HG02938 (cell line): ENCODE data around the gene SCP2.

ENCODE experiments used
- ATAC-seq: cut with Tn5 transposase; IDR thresholded peaks from one replicate; pipeline ENCODE4 v1.9.1; 2021; ENCODE audit warnings: mild to moderate bottlenecking, moderate library complexity; ENCODE audit not compliant: unreplicated experiment

The SCP2 gene

GRCh38 chr1:53066488-53066887 lies 139.4 kb downstream of the SCP2 start:
- ATAC-seq = no peak

GRCh38 chr1:53066891-53067738 lies 140.0 kb downstream of the SCP2 start:
- no peak for ATAC-seq

- ATAC-seq = no peak
Measured at GRCh38 chr1:53067886-53068285, 140.8 kb downstream of the SCP2 start.

- no peak for ATAC-seq
Measured at GRCh38 chr1:53068314-53069099, 141.4 kb downstream of the SCP2 start.

GRCh38 chr1:53069265-53069662 lies 142.2 kb downstream of the SCP2 start:
- no peak for ATAC-seq

- no peak for ATAC-seq
Measured at GRCh38 chr1:53069663-53070327, 142.7 kb downstream of the SCP2 start.

- no peak for ATAC-seq
Measured at GRCh38 chr1:53070621-53071020, 143.5 kb downstream of the SCP2 start.

GRCh38 chr1:53071167-53071865 lies 144.2 kb downstream of the SCP2 start:
- ATAC-seq = no peak

GRCh38 chr1:53071915-53072314 lies 144.8 kb downstream of the SCP2 start:
- no peak for ATAC-seq

- ATAC-seq = no peak
Measured at GRCh38 chr1:53073287-53073686, 146.2 kb downstream of the SCP2 start.

GRCh38 chr1:53073868-53074311 lies 146.8 kb downstream of the SCP2 start:
- no peak for ATAC-seq

- no peak for ATAC-seq
Measured at GRCh38 chr1:53074313-53075154, 147.5 kb downstream of the SCP2 start.

GRCh38 chr1:53075206-53075605 lies 148.1 kb downstream of the SCP2 start:
- ATAC-seq = no peak

- ATAC-seq = no peak
Measured at GRCh38 chr1:53075761-53076163, 148.7 kb downstream of the SCP2 start.

- no peak for ATAC-seq
Measured at GRCh38 chr1:53076165-53076564, 149.1 kb downstream of the SCP2 start.

- no peak for ATAC-seq
Measured at GRCh38 chr1:53076721-53077598, 149.9 kb downstream of the SCP2 start.

GRCh38 chr1:53077599-53077965 lies 150.5 kb downstream of the SCP2 start:
- no peak for ATAC-seq

GRCh38 chr1:53078333-53079101 lies 151.4 kb downstream of the SCP2 start:
- no peak for ATAC-seq
